Parathyroid adenoma (tissue), 2 donors: ENCODE measurements around the gene GSE1.

Source experiments
- H2AFZ ChIP-seq: fragments of 300-600 bp; sonication (generic); one replicate; pipeline ENCODE4 v1.7.0; 2017; ENCODE audit warnings: antibody characterized with exemption, mild to moderate bottlenecking
- H3K27ac ChIP-seq: fragments of 300-600 bp; sonication (generic); one replicate; pipeline ENCODE4 v1.7.0; 2017
- H3K27me3 ChIP-seq: fragments of 300-600 bp; sonication (generic); one replicate; pipeline ENCODE4 v1.7.0; 2017; ENCODE audit warnings: low read length; ENCODE audit not compliant: control insufficient read depth, insufficient read depth
- H3K36me3 ChIP-seq: fragments of 300-600 bp; sonication (generic); one replicate; pipeline ENCODE4 v1.7.0; 2017; ENCODE audit warnings: low read length; ENCODE audit not compliant: control insufficient read depth, insufficient read depth
- H3K4me1 ChIP-seq: fragments of 300-600 bp; sonication (generic); one replicate; pipeline ENCODE4 v1.7.0; 2017; ENCODE audit warnings: control low read depth
- H3K4me2 ChIP-seq: fragments of 300-600 bp; sonication (generic); one replicate; pipeline ENCODE4 v1.7.0; 2017; ENCODE audit warnings: low read length
- H3K4me3 ChIP-seq: fragments of 300-600 bp; sonication (generic); one replicate; pipeline ENCODE4 v1.7.0; 2017; ENCODE audit warnings: low read depth, low read length
- H3K79me2 ChIP-seq: fragments of 300-600 bp; sonication (generic); one replicate; pipeline ENCODE4 v1.7.0; 2017; ENCODE audit warnings: control low read depth
- H3K9ac ChIP-seq: fragments of 300-600 bp; sonication (generic); one replicate; pipeline ENCODE4 v1.7.0; 2017; ENCODE audit warnings: mild to moderate bottlenecking
- H3K9me3 ChIP-seq: fragments of 300-600 bp; sonication (generic); one replicate; pipeline ENCODE4 v1.7.0; 2017; ENCODE audit warnings: low read length; ENCODE audit not compliant: control insufficient read depth
- TF ChIP-seq, protein P1 (sequence below): fragments of 300-600 bp; sonication (generic); IDR thresholded peaks from one replicate; pipeline ENCODE4 v1.7.0; 2017; ENCODE audit warnings: antibody characterized with exemption, mild to moderate bottlenecking
- donor health status: primary hyperparathyroidism.

GSE1 gene

GRCh38 chr16:85653290-85653891 is 40.3 kb downstream of the GSE1 start:
- no peak overlapping the region for H2AFZ ChIP-seq
- TF ChIP-seq, protein P1, sequence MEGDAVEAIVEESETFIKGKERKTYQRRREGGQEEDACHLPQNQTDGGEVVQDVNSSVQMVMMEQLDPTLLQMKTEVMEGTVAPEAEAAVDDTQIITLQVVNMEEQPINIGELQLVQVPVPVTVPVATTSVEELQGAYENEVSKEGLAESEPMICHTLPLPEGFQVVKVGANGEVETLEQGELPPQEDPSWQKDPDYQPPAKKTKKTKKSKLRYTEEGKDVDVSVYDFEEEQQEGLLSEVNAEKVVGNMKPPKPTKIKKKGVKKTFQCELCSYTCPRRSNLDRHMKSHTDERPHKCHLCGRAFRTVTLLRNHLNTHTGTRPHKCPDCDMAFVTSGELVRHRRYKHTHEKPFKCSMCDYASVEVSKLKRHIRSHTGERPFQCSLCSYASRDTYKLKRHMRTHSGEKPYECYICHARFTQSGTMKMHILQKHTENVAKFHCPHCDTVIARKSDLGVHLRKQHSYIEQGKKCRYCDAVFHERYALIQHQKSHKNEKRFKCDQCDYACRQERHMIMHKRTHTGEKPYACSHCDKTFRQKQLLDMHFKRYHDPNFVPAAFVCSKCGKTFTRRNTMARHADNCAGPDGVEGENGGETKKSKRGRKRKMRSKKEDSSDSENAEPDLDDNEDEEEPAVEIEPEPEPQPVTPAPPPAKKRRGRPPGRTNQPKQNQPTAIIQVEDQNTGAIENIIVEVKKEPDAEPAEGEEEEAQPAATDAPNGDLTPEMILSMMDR = no peak
- H3K27me3 ChIP-seq = no peaks in the 10 kb centered on the region
- no peaks in the 10 kb centered on the region for H3K36me3 ChIP-seq
- no peaks in the 10 kb centered on the region for H3K9me3 ChIP-seq
- no peak overlapping the region for H3K4me2 ChIP-seq
- no peak overlapping the region for H3K4me3 ChIP-seq
- peaks cover 2% of the 10 kb centered on the region for H3K79me2 ChIP-seq
- H3K4me1 ChIP-seq = peaks cover 6% of the 10 kb centered on the region
- H3K9ac ChIP-seq = no peak overlapping the region
- no peak overlapping the region for H3K27ac ChIP-seq

GRCh38 chr16:85654251-85655095 is 41.4 kb downstream of the GSE1 start:
- H3K4me1 ChIP-seq = peaks cover 15% of the 10 kb centered on the region

GRCh38 chr16:85655216-85656129 is 42.4 kb downstream of the GSE1 start:
- Histone ChIP-seq H3K27me3 (no peaks in the 10 kb centered on the region), H3K79me2 (no peaks in the 10 kb centered on the region), H3K27ac (no peak overlapping the region), H2AFZ (no peak overlapping the region), H3K4me3 (no peak overlapping the region), H3K9me3 (no peaks in the 10 kb centered on the region), H3K9ac (no peak overlapping the region), H3K4me1 (peaks cover 20% of the 10 kb centered on the region), H3K36me3 (no peaks in the 10 kb centered on the region), H3K4me2 (no peak overlapping the region)
- TF ChIP-seq, protein P1 = no peak

More at GRCh38 chr16:85654251-85655095, 41.4 kb downstream of the GSE1 start:
- H3K4me2 ChIP-seq = no peak overlapping the region
- H3K27me3 ChIP-seq = no peaks in the 10 kb centered on the region
- H3K9ac ChIP-seq = no peak overlapping the region
- no peaks in the 10 kb centered on the region for H3K79me2 ChIP-seq
- no peak overlapping the region for H2AFZ ChIP-seq
- TF ChIP-seq, protein P1 = no peak
- no peak overlapping the region for H3K27ac ChIP-seq
- H3K36me3 ChIP-seq = no peaks in the 10 kb centered on the region
- no peak overlapping the region for H3K4me3 ChIP-seq
- no peaks in the 10 kb centered on the region for H3K9me3 ChIP-seq

- TF ChIP-seq, protein P1 = no peak
- Histone ChIP-seq H3K4me2 (no peak overlapping the region), H3K4me3 (no peak overlapping the region), H3K9ac (no peak overlapping the region), H3K36me3 (no peaks in the 10 kb centered on the region), H2AFZ (no peak overlapping the region), H3K27ac (no peak overlapping the region), H3K79me2 (no peaks in the 10 kb centered on the region), H3K27me3 (no peaks in the 10 kb centered on the region), H3K9me3 (no peaks in the 10 kb centered on the region), H3K4me1 (peaks cover 17% of the 10 kb centered on the region)
Observed at GRCh38 chr16:85656351-85657266, 43.5 kb downstream of the GSE1 start.
